Cerebellar cortex (tissue), 1 donor: ENCODE measurements around the gene USP35.
"Not testable (repeated sequence)": the region's sequence is repeated elsewhere in the genome, so short reads cannot be mapped to it uniquely, and the experiment has no call there.

ENCODE experiments used
- DNase-seq: peaks from one replicate; pipeline ENCODE4 v3.0.0-alpha.2; 2015; ENCODE audit warnings: low spot score

The USP35 gene

GRCh38 chr11:78216571-78217287 is 28.0 kb downstream of the USP35 start:
- no peak for DNase-seq

DNA sequence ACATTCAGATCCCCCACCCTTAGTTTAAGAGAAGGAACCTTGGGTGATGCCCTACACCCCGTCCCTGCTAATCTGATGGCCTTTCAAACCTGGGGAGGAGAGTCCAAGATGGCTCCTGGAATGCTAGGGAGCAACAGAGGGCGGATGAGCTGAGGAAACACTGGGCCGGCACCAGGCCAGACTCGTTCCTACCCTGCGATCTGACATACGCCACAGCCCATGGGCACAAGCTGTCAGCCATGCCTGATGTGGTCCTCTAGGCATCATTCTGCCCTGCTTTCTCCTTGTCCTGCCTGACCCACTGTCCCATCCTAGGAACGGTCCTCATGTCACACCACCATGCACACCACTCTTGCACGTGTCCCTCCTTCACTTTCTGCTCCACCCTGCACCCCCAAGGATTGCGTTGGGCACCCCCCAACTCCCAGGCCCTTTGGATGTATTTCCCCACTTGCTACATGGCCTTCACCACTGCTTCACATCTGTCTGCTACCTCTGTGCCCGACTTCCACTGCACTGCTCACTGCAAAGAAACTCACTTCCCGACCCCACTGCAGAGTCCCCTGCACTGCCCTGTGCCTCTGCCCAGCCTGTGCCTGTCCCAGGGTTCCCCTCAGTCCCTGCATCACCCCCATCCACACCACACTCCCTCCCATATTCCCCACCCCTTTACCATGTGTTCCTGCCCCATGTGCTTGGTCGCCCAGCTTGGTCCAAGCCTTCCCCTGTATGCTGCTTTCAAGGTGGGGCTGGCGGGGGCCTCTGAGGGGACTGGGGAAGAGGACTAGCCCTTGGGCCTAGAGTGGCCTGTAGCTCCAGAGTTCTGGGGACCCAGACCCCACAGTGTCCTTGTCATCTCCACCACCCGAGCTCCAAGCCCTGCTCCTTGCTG is 29.2 kb downstream of the USP35 start:
- DNase-seq = no peak

GRCh38 chr11:78218707-78219492 is 30.2 kb downstream of the USP35 start:
- DNase-seq = no peak

DNA sequence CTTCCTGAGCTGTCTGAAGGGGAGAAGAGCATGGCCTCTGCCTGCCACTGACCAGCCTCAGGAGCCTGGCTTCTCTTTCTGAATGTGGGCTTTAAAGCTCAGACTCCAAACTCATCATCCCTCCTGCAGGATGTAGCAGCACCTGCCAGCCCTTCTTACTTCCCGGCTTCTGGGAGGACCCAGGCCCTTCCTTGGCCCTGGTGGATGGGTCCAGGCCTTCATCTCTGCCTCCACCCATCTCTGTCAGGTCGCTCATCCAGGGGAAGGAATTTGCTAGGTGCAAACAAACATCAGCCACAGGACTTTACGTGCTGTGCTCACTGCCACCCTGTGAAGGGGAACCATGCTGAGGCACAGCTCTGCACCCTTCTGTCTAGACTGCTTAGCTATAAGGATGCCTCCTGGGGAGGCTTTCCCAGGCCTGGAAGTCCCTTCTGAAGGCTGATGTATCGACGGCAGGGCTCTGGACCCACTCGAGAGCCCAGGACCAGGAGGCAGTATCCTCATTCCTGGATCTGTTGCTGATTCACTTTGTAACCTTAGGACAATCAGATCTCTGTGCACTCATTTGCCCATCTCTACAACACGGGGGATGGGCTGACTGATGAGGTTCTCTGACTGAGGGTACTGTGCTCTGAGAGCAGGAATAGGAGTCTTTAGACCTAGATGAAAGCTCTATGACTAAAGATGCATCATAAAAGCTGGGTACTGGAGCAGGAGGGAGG is 30.9 kb downstream of the USP35 start:
- DNase-seq = no peak

DNA sequence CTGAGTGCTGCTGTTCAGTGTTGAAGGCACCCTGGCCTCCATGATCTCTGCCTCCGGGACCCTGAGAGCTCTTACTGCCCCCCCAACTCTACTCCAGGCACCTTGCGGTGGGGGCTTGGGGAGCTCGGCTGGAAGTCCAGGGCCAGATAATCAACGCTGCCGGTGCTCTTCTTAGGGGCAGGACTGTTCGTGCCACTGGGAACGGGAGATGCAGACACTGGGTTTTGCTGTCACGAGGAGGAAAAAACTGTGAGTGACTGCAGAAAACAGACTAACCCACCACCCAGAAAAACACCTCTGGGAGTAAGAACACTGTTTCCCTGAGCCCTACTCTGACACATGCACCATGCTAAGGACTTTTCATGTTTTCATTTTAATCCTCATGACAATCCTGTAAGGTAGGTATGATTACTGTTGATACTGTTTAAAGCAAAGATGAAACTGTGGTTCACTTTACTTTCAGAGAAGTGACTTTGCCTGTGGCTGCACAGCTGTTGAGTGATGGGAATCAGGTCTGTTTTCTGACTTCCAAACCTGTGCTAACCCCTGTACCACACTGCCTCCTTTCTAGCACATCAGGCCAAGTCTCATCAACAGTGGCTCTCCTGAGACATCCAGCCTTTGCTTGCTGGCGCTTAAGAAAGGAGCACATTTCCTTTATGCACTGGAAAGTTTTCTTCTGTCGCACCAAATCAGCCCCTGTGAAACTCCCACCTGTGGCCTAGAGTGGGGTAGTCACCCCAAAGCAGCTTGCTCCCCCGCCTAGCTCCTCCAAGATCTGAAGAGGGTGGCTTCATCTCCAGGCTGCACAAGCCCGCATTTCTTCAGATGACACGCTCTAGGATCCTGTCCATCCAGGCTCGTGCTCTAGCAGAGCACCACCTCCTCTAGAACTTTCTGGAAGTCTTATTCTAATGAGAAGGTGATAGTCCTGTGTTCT is 31.8 kb downstream of the USP35 start:
- DNase-seq = no peak

- no peak for DNase-seq
Observed at GRCh38 chr11:78221396-78222315, 32.9 kb downstream of the USP35 start.

- not testable (repeated sequence) for DNase-seq
Observed at GRCh38 chr11:78222726-78223125, 34.0 kb downstream of the USP35 start.

DNA sequence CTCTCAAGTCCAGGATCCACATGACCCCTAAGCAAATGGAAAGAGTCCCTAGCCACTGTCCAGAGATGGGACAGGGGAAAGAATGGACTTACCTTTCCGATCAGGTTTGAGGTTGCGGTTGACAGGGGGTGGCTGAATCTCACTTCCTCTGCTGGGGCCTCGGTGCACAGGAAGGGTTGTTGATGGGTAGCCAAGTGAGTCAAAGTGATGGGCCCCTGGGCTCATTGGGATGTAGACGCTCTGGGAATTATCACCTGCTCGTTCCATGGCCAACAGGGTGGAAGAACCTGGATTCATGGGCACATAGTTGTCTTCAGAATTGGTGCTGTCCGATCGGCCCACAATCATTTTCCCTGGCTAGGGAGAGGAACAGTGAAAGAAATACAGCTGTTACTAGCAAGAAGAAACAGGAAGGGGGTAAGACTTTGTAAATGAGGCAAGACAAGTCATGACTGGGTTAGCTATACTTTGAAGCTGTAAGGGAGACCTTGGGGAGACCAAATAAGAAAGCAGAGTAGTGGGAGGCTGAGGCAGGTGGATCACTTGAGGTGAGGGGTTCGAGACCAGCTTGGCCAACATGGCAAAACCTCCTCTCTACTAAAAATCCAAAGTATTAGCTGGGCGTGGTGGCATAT is 34.7 kb downstream of the USP35 start:
- no peak for DNase-seq

DNA sequence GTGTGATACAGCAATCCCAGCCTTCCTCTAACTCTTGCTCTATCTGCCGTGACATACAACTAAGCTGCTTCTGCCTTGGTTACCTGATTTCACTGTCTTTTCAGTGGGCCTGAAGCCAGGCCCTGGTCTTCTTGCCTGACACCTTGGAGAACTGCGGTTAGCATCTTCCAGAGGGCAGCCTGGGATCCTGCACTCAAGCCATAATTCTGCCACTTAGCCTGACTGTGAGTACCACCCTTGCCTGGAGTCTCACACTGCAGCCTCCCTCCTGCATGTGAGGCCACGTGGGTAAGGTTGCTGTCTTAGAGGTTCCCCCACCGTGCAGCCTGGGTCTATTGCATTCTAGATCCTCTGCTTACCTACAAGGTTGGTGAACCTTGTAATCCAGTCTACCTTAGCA is 35.8 kb downstream of the USP35 start:
- DNase-seq = no peak

DNA sequence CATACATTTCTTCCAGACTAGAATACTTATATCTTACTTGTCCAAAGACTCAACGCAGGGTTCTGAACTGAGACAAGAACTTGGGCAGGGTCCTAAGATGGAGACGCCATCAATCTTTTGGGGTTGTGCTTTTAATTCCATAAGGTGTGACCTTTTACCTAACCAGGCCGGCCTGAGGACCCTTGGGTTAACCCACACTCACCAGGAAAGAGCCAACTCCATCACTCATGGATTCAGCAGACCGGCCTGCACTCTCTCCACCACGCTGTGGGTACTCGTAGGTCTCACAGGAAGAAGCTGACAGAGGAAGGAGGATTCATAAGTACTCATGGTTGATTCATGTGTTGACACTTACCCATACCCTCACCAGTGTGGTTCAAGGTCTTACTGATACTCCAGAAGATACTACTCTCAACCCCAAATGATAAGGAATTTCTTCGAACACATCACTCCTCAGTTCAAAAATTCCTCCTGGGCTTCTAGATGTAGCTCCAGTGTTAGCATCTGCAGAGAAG is 36.2 kb downstream of the USP35 start:
- no peak for DNase-seq

DNA sequence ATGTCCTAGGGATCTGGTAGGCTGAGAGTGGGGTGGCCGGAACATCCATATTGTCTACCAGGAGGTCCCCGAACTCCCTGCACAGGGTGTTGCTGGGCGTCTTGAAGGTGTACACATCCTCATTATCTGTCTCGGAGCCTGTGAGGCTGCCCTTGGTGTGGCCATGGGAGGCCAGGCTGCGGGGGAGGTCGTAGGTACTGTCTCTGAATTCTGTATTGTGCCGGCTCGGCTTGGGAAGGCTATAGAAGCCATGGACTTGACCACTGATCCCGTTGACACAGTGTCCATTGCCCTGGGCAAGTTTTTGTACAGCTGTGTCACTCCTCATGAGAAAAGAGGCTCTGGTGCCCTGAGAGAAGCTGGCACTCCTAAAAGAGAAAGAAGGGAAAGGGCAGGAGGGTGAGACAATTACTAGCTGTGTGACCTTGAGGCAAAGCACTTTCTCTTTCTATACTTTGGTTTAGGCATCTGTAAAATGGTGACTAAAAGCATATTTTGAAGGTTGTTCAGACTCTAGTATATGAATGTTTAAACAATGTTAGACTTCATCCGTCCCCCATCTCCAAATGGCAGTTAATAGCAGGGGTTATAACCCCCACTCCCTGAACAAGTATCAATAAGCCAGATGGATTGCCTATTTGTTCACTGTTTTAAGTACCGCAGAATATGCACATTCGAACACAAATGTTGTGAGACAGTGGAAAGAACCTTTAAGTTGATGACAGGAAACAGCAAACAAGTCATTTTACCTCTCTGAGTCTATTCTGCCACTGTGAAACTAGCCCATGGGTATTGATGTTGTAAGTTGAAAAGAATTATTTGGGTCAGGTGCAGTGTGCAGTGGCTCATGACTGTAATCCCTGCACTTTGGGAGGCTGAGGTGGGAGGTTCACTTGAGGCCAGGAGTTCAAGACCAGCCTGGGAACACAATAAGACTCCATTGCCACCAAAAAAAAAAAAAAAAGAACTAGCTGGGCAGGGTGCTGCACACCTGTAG is 38.3 kb downstream of the USP35 start:
- no peak for DNase-seq

- no peak for DNase-seq
Observed at GRCh38 chr11:78227921-78228320, 39.2 kb downstream of the USP35 start.

- DNase-seq = peak; percentile 53
Observed at GRCh38 chr11:78228467-78228866, 39.7 kb downstream of the USP35 start.

GRCh38 chr11:78229106-78229505 is 40.4 kb downstream of the USP35 start:
- no peak for DNase-seq

DNA sequence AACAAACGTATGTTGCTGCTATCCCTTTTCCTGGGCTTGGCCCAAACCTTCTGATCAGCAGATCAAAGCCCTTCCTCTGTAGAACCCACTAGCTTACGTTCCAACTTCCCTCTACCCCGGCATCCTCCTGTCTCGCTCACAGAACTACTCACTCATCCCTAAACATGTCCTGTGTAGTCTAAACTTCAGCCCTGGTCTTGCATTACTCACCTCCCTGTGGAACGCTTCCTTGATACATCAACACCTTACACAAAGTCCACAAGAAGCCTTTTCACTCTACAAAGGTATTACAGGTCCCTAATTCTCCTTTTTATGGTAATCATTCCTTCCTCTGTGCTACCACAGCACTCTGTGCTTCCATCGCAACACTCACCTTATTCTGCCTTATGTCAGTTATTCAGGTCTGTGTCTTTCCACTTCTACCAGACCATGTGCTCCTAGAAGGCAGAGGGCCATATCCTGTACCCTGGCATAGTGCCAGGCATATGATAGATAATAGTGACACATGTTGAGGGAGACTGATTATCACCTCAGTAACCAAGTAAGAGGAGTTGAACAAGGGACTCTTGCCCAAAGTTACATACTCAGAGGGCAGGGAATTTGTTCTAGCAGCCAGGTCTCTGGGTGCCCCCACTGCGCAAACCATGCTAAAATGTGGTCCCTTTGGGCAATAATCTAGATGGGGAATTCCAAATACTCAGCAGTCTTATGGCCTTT is 41.6 kb downstream of the USP35 start:
- no peak for DNase-seq

DNA sequence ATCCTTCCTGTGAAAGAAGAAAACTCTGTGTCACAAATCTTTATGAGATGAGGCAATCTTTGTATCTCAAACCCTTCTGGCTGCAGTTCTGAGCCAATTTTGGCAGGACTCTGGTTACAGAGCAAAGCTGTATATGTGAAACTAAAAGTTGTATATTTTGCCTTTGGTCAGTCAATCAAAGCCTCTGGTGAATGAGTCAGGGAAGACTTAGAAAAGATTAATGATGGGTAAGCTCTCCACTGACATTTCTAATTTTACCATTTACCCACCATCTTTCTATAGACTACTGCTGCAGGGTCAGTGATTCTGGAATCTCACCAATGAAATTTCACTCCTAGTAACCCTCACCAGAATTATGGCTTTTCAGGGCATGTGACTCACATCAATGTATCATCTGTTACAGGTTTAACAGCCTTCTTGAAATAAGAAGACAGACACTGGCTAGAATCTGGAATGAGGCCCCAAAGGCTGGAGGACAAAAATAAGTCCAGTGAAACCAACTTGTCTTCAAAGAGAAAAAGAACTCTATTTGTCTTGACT is 43.3 kb downstream of the USP35 start:
- DNase-seq = no peak

DNA sequence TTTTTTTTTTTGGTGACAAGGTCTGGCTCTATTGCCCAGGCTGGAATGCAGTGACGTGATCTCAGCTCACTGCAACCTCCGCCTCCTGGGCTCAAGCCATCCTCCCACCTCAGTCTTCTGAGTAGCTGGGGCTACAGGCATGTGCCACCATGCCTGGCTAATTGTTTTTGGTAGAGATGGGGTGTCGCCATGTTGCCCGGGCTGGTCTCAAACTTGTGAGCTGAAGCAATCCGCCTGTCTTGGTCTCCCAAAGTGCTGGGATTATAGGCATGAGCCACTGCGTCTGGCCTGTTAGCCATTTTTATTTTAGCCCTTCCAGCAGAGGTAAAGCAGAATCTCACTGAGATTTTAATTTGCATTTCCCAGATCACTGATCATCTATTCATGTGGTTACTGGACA is 44.3 kb downstream of the USP35 start:
- DNase-seq = not testable (repeated sequence)
